ENCODE measurements around the gene TEX14.

DNA sequence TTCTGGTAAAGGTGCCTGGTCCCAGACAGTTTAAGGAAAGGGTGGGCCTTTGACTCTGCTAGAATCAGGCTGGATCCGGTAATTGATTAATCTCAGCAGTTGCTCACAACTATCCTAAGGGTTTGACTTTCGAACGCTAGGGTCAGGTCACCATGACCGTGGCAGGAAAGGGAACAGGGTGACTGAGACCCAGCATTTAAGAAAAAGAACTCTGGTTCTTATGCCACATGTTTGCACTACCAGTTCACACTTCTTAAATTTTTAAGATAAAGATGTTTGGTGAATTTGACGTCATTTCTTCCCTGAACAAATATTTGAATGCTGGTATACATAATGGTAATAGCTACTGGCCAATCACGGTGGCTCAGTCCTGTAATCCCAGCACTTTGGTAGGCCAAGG is 52.2 kb downstream of the TEX14 start:
- TF ChIP-seq, protein P1, sequence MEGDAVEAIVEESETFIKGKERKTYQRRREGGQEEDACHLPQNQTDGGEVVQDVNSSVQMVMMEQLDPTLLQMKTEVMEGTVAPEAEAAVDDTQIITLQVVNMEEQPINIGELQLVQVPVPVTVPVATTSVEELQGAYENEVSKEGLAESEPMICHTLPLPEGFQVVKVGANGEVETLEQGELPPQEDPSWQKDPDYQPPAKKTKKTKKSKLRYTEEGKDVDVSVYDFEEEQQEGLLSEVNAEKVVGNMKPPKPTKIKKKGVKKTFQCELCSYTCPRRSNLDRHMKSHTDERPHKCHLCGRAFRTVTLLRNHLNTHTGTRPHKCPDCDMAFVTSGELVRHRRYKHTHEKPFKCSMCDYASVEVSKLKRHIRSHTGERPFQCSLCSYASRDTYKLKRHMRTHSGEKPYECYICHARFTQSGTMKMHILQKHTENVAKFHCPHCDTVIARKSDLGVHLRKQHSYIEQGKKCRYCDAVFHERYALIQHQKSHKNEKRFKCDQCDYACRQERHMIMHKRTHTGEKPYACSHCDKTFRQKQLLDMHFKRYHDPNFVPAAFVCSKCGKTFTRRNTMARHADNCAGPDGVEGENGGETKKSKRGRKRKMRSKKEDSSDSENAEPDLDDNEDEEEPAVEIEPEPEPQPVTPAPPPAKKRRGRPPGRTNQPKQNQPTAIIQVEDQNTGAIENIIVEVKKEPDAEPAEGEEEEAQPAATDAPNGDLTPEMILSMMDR (IDR thresholded peaks at IDR 0.05) = no peak
- TF ChIP-seq POLR2A (IDR thresholded peaks at IDR 0.05) (no peak), EP300 (IDR thresholded peaks at IDR 0.05) (no peak)
